Breast epithelium (tissue), 3 donors: ENCODE data around the gene NCK2.

Source experiments
- POLR2A ChIP-seq: fragments of 450-650 bp; IDR thresholded peaks from one replicate; pipeline ENCODE4 v1.6.1; 2016; ENCODE audit warnings: antibody characterized with exemption, mild to moderate bottlenecking, moderate library complexity
- POLR2AphosphoS5 ChIP-seq, 3 donors: sonication (generic); formaldehyde crosslinking; IDR thresholded peaks; one replicate each; pipeline ENCODE4 v1.6.1; 2017; ENCODE audit warnings: antibody characterized with exemption in 3 of 3
- TF ChIP-seq, protein P1 (sequence below), 3 donors: fragments of 450-650 bp; IDR thresholded peaks; one replicate each; pipeline ENCODE4 v1.5.1; 2016 to 2017; ENCODE audit warnings: antibody characterized with exemption in 3 of 3, mild to moderate bottlenecking in 3 of 3, moderate library complexity in 3 of 3

DNA sequence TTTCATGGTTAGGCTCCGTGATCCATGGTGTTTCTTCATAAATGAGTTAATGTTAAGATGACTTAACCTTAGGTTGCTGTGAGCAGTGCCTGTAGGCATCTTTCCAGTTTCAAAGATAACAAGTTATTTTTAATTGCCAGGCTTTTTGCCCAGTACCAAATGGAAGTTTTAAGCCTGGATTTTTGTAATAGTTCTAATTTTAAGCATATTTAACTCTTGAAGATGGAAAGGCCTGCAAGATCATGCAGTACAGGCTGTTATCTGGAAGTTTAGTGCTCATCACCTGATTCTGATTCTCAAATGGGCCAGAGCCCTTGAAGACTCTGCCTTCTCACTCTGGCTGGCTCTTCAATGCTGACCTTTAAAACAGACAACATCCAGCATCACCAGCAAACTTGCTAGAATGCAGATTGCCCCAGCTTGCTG is 141.3 kb downstream of the NCK2 start:
- TF ChIP-seq, protein P1, sequence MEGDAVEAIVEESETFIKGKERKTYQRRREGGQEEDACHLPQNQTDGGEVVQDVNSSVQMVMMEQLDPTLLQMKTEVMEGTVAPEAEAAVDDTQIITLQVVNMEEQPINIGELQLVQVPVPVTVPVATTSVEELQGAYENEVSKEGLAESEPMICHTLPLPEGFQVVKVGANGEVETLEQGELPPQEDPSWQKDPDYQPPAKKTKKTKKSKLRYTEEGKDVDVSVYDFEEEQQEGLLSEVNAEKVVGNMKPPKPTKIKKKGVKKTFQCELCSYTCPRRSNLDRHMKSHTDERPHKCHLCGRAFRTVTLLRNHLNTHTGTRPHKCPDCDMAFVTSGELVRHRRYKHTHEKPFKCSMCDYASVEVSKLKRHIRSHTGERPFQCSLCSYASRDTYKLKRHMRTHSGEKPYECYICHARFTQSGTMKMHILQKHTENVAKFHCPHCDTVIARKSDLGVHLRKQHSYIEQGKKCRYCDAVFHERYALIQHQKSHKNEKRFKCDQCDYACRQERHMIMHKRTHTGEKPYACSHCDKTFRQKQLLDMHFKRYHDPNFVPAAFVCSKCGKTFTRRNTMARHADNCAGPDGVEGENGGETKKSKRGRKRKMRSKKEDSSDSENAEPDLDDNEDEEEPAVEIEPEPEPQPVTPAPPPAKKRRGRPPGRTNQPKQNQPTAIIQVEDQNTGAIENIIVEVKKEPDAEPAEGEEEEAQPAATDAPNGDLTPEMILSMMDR (IDR thresholded peaks at IDR 0.05): no peak
- no peak for TF ChIP-seq POLR2AphosphoS5 (IDR thresholded peaks at IDR 0.05)
- no peak for TF ChIP-seq POLR2A
